GM12865 (cell line): ENCODE measurements around the gene ABLIM3.
A peak's percentile ranks its signal among the peaks of the same experiment; 100 is the strongest.

ENCODE experiments used
- DNase-seq: peaks from one replicate; pipeline ENCODE4 v3.0.0; 2010; ENCODE audit warnings: low read depth
- H3K4me3 ChIP-seq: 2 replicates; pipeline ENCODE4 v1.5.1; 2011; ENCODE audit warnings: mild to moderate bottlenecking, low read depth, low read length, control low read depth
- TF ChIP-seq, protein P1 (sequence below): IDR thresholded peaks from 2 replicates; pipeline ENCODE4 v1.5.1; 2011; ENCODE audit warnings: low read length, control low read depth, low read depth, inconsistent platforms; ENCODE audit not compliant: insufficient read depth; ENCODE audit errors: missing control alignments

ABLIM3 gene

DNA sequence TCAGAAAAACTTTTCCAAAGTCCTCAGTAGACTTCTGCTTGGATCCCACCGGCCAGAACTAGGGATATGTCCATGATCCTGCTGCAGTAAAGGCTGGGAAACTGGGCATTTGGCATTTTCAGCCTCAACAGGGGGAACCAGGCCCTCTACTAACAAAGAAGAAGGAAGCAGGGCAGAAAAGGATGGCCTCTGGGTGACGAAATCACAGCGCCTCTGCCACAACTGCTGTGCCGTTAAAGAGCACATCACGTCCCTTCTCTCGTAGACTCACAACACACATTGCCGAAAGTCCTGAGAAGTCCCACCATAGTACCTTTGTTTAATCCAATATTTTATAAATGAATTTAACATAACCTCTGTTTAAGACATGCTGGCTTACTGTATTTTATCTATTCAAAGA is 120.0 kb downstream of the ABLIM3 start:
- TF ChIP-seq, protein P1, sequence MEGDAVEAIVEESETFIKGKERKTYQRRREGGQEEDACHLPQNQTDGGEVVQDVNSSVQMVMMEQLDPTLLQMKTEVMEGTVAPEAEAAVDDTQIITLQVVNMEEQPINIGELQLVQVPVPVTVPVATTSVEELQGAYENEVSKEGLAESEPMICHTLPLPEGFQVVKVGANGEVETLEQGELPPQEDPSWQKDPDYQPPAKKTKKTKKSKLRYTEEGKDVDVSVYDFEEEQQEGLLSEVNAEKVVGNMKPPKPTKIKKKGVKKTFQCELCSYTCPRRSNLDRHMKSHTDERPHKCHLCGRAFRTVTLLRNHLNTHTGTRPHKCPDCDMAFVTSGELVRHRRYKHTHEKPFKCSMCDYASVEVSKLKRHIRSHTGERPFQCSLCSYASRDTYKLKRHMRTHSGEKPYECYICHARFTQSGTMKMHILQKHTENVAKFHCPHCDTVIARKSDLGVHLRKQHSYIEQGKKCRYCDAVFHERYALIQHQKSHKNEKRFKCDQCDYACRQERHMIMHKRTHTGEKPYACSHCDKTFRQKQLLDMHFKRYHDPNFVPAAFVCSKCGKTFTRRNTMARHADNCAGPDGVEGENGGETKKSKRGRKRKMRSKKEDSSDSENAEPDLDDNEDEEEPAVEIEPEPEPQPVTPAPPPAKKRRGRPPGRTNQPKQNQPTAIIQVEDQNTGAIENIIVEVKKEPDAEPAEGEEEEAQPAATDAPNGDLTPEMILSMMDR = no peak
- no peak for DNase-seq
- H3K4me3 ChIP-seq = no peak overlapping the region

GRCh38 chr5:149262315-149262714 is 121.0 kb downstream of the ABLIM3 start:
- TF ChIP-seq, protein P1 = no peak
- DNase-seq = no peak
- H3K4me3 ChIP-seq = no peak overlapping the region

- no peak overlapping the region for H3K4me3 ChIP-seq
- DNase-seq = peak; percentile 59
- TF ChIP-seq, protein P1 = peak; percentile 60
Observed at GRCh38 chr5:149264439-149265067, 123.3 kb downstream of the ABLIM3 start.

DNA sequence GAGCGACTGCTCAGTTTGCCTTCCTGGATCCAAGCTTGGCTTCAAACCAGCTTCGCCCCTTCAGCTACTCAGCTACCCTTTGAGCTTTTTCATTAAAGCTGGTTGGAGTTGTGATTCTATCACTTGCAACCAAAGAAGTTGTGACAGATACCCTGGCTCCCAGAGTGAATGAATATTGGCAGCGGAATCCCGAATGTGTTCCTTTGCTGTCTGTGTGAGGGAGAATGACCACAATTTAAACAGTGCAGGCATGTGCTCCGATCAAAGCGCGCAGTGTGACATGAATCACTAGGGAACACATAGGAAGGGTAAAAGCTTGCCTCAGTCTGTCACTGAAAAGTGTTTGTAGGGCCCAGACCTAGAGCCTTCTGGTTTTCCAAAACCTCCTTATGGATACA is 123.8 kb downstream of the ABLIM3 start:
- H3K4me3 ChIP-seq = no peak overlapping the region
- DNase-seq = no peak
- TF ChIP-seq, protein P1 = no peak

DNA sequence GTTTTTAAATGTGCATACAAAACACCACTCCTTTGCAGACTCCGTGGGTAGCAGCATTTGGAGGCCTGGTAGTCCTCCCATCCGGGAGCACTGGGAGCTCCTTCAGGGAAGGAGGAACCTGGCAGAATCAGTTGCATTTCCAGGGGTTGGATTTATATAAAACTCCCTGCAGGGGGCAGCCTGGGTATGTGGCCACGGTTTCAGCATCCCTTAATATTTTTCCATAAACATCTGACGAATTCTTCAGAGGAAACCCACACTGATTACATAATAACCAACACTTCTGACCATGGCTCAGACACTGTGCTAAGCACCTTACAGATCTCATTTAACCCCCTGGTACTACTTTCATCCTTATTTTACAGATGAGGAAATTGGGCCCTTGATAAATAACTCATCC is 124.3 kb downstream of the ABLIM3 start:
- H3K4me3 ChIP-seq = no peak overlapping the region
- TF ChIP-seq, protein P1 = no peak
- DNase-seq = no peak

DNA sequence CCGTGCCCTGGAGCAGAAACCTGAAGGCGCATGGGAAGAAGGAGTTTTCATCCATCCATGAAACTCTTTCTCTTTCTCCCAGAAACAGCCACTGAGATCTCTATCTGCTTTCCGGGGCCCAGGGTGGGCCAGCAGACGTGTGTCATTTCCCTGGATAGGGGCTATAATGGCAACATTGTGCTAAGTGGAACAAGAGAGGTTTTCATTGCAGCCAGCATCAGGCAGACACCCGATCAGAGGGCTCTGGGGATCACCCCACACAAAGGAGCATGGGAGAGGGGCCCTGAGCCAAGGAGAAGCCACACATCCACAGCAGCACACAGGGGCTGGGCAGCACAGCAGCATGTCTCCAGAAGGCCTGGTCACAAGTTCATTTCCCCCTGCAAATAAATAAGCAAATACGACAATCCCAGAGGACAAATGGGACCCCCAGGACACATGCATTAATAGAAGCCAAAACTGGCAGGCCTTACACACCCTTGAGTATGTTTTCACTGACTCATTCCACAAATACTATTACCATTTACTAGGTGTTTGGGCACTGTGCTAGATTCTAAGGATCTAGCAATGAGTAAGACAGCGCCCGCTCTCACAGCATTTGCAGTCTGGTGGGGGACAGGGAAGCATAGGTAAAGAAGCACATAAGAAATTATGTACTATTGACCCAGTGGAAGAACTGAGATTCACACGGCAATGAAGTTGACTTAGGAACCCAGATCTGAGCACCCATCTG is 126.1 kb downstream of the ABLIM3 start:
- DNase-seq = no peak
- H3K4me3 ChIP-seq = no peak overlapping the region
- TF ChIP-seq, protein P1 = no peak
